Hypothalamus (tissue), 51 donors: ENCODE results near the gene SLC1A4.
"Not testable (repeated sequence)": the region's sequence is repeated elsewhere in the genome, so short reads cannot be mapped to it uniquely, and the experiment has no call there.

Source experiments
- DNase-seq, 51 donors: peaks; one replicate each; lab custom pipeline; 2025; lab: John Stamatoyannopoulos, UW

The SLC1A4 gene

DNA sequence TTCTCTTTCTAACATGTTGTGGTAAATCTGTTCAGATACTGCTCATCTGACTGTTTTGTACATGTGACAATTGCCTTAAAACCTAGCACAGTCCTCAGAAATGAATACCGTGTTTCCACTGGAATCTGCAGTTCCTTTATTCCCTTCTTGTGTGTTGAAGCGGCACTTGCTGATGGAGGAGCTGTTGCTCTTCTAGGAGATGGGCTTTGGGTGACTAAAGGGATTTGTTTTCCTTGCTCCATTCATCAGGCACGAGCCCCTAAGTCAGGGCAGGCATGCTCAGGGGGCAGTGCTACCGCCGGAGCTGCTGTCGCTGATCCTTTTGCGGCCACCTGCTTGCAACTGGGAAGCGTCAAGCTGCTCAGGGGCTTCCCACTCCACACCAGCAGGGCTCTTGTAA, 34.5 kb downstream of the SLC1A4 start:
- no peak for DNase-seq

DNA sequence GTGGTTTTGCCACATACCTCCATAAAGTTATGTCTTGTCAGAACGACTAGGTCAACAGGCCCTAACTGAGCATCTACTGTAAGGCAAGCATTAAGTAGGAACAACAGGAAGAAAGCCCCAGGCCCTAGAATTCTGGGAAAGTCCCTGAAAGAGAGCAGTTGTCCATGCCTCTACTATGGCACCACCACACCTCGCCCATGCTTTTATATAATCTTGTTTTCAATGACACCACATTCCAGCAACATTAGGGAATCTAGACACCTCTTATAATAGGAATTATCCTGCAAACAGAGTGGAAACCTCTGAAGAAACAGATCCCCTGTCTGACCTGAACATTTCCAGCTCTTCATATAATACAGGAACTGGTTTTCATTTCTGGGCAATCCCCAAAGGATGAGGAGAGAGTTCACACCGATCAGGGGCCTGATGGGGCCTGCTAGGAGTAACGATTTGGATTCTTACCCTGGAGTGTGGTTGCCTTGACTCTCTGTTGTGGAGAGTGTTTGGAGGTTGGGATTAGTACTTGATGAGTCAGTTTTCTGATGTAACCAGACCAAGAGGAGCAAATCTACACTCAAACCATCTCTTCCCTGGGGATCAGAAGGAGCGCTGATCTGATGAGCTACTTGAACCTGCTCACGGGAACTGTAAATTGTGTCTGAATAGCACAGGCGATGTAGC, 35.1 kb downstream of the SLC1A4 start:
- DNase-seq, result no peak

DNA sequence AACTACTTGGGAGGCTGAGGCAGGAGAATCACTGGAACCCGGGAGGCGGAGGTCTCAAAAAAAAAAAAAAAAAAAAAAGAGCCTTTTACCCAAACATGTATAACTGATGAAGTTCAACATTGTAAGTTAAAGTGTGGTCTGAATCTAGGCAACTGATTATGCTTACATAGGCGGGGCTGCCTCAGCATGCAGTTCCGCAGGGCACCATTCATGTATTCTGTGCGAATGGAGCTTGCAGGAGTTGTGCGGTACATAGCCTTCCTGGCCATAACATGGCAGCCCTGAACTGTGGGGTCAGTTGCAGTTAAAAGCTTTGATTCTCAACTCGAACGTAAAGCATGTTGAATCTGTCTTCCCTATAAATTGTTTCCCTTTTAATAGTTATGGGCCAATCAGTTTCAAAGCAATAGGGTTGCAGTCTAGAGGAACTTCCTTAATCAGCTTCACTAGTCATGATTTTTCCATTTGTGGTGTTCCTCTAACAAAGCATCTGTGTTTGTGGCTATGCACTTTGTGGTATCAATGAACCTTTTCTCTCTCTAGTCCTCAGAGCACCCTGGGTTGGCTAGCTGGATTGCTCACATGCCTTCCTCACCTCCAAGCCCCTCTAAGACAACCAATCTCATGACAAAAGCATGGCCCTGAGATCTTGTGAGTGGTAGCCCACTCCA, 36.4 kb downstream of the SLC1A4 start:
- peak in 1 of 51 donors; percentile 16 for DNase-seq

- DNase-seq, result no peak
Measured at GRCh38 chr2:65026154-65026553, 37.0 kb downstream of the SLC1A4 start.

- no peak for DNase-seq
Measured at GRCh38 chr2:65026704-65027464, 37.7 kb downstream of the SLC1A4 start.

DNA sequence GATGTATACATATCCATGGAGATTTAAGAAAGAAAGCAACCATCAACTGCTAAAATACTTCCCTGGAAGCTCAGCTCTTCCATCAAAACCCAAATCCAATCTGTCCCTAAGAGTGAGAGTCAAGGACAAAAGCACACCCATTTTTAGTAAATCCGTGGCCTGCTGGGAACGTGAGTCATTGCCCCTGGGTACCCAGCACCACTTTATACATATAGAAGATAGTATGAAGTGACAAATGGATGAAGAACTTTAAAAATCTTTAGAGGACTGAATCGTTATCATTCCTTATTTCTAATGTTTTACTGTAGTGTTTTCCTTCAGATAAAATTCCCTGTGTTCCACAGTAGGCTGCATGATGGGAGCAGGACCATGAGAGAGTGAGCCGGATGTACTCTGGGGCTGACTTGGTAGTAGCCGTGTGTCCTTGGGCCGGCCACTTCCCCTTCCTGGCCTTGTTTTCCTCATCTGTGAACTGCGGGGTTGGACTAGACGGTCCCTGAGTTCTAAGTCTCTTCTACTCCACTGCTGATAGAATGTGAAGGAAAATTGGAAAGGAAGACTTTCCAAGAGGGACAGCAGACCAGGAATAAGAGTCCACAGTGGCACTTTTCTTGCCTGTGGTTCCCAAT, 38.5 kb downstream of the SLC1A4 start:
- peak in 3 of 51 donors; percentile 7 to 8 (median 8) for DNase-seq

DNA sequence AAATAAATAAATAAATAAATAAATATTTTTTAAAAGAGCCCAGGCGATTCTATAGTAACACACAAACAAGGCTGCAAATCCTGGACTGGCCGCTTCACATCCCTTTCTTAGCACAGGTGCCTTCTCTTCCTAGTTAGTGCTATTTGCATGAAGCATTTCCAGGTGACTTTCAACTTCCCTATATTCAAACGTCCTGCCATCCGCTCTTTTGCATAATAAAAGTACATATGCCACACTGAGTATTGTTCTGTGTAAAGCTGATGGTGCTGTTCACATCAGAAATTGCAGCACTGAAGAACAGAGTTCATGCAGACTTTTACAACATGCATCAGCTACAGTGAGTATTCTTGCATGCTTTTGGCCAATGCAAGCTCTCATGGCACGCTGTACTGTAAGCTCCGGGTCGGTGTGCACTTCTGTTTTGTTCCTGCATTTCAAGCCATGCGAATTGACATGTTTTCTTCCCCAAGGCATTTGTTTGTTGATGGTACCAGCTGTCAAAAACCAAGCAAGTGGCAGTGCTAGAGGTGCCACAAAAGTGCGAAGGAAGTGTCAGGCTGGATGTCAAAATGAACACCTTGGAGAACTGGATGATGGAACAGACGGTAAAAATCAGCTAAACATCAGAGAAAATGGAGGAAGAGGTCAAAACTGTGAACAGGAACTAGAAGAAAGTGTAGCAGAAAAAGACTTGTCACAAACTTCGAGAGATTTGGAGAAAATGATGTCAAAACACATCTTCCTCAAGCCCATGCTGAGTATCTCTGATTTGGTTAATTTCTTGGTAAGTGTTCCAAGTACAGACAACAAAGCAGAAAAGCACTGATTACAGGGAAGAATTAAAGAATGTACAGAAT, 41.5 kb downstream of the SLC1A4 start:
- DNase-seq, result no peak

GRCh38 chr2:65031341-65032018, 42.3 kb downstream of the SLC1A4 start:
- DNase-seq, result peak in 3 of 51 donors; percentile 7 to 34 (median 10)

DNA sequence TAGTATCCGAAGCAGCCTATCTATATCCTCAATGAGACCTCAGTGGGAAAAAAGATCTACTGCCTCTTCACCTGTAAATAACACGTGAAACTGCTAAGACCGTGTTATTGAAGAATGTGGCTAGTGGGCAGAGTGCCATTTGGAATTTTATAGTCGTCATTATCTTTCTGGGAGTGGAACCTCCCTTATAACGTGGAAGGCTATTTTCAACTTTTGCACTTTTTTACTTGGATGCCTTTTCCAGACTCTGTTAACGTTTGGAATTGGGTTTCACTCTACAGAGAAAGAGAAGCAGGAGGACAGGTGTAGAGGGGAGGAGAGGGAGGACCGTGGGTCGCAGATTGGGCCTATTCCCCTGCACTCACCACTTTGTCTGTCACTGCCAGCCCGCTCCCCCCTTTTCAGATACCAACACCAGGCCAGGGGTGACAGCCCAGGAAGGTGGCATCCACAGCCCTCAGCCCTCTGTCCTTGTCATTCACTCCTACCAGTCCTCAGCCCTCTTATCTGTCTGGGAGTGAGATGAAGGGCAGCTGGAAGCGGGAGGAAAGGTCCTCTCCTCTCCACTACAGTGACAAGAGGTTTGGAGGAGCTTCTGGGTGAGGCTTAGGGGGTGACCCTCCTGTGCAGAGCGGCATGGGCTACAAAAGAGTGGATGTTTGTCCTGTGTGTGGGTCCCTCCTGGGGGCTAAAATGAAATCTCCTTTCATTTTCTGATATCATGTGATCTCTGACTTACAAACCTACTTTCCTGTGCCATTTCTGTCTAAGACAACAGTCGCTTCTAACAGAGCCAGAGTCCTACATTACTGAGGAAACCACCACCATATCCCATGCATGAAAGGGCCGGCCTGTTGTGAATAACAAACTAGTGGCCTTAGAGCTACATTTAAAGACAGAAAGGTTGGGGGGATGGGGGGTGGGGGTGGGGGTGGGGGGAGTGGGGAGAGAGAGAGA, 43.1 kb downstream of the SLC1A4 start:
- no peak for DNase-seq

DNA sequence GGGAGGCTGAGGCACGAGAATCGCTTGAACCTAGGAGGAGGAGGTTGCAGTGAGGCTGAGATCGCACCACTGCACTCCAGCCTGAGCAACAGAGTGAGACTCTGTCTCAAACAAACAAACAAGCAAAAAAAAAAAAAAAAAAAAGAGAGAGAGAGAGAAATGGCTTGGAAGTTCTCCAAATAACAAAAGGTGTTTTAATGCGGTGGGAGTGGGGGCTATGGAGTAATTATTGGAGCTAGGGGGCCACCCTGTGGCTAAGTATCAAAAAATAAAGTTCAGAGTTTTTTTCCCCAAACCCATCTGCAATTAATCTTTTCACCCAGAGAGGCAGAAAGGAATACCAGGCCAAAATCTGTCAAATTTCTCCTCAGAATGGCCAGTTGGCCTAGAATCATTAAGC, 44.0 kb downstream of the SLC1A4 start:
- no peak for DNase-seq

- DNase-seq, result not testable (repeated sequence)
Measured at GRCh38 chr2:65033667-65034066, 44.5 kb downstream of the SLC1A4 start.

- no peak for DNase-seq
Measured at GRCh38 chr2:65035351-65035943, 46.2 kb downstream of the SLC1A4 start.

GRCh38 chr2:65037178-65037577, 48.0 kb downstream of the SLC1A4 start:
- DNase-seq, result no peak

DNA sequence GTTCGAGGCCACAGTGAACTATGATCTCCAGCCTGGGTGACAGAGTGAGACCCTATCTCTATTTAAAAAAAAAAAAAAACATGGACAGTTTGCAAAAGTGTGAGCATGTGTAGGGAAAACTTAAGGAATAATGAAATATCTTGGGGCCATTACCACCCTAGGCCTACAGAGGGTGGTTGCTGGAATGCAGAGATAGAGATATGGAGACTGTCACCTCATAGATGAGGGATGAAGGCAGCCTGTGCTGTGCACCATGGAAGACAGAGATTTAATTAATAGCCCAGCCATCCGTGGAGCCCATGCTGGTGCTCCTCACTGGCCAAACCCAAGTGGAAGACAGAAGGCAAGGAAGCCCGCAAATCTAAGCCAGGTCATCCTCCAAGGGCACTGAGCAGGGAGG, 50.4 kb downstream of the SLC1A4 start:
- no peak for DNase-seq

- peak in 48 of 51 donors; percentile 15 to 87 (median 64) for DNase-seq
Measured at GRCh38 chr2:65040400-65041261, 51.4 kb downstream of the SLC1A4 start.

DNA sequence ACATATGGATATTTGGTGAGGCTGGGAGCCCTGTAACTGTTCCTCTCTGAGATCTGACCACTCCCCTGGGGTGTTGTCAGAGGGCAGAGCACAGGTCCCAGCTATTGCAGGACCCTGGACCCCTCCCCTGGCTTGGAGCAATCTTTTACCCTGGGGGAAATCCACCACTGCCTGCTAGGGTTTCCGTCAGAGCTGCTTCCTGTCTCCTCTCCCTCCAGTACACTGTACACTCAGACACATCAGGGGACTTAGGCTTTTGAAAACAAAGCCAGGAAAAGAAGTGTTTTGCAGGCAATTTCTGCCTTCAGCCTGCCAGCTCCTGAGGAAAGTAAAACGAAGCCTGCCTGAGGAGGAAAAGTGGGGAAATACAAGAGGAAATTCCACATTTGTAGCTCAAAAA, 53.8 kb downstream of the SLC1A4 start:
- no peak for DNase-seq

DNA sequence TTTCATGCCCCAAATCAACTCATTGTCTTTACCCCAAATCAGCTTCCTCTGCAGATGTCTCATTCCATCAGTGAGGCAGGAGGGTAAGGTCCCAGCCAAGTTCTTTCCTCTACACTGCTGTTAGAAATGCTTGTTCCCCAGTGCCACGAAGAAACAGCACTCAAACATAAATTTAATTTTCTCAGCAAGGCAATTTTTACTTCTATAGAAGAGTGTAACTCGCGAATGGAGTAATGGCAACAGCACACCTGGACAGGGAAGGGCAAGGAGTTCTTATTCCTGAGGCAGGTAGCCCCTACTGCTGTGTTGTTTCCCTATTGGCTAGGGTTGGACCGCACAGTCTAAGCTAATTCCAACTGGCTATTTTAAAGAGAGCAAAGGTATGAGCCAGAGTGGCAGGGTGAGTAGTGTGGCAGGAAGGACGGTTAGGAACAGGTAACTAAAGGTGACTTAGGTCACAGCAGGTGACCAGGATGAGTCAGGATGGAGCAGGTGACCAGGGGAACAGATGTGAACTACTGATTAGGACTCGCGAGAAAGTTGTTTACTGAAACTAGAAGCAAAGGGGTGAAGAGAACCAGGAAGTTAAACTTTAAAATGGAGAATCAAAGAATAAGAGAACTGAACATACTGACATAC, 55.0 kb downstream of the SLC1A4 start:
- DNase-seq, result no peak
